ENCODE data around the gene CDH26. TPM values are rescaled to one million over a fixed set of nuclear protein-coding genes. Genes with fewer than 3 reads are reported as not detected.

The CDH26 gene
- polyA plus RNA-seq, 3 donors: 1.3 to 3.0 (median 2.0) TPM

DNA sequence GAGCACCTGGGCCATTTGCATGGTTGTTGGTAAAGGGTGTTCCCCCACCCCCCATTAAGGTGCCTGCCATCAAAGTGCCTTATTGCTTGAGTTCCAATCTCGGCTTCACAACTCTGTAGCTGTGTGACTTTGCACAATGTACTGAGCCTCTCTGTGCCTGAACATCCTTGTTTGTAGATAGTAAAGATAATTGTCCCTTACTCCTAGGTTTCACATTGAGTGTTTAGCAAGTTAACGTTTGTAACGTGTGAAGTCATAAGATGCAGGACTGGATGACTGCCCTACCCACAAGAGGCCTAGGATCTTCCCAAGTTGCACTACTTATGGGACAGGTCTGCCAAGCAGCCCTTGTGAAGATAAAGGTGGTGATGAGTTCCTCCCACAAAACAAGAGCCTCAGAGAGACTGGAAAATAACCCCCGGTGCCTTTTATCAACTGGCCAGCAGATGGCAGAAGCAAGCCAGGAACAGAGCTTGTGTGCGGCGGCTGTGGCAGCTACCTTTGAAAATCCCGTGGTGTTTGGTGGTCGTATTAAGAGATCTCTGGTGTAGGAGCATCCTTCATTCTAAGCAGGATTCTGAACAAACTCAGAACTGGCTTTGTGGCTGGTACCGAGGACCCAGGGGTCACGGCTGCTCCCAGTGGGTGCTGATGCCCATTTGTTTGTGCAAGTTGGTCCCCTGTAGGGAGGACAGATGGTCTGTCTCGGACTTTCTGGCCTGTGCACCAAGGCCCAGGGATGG is 99.1 kb downstream of the CDH26 start:
- H3K27me3 ChIP-seq (ENCODE audit: control insufficient read depth in 2 of 2, insufficient read depth in 2 of 2, low read length in 2 of 2): no peaks in the 10 kb centered on the region
- no peaks in the 10 kb centered on the region for H4K20me1 ChIP-seq (ENCODE audit: insufficient read depth, low read length)
- no peaks in the 10 kb centered on the region for H3K36me3 ChIP-seq (replicated peaks in 1 of 2; ENCODE audit: control insufficient read depth in 1 of 2, insufficient read depth in 2 of 2, low read length in 2 of 2)
- TF ChIP-seq CTCF (IDR thresholded peaks at IDR 0.05): peak; percentile 89
- H3K4me2 ChIP-seq (replicated peaks; ENCODE audit: extremely low read depth, low read length, poor library complexity, severe bottlenecking): peak overlapping the region; percentile 64
- peak overlapping the region; percentile 80 for H2AFZ ChIP-seq (ENCODE audit: insufficient read depth, low read depth, low read length, poor library complexity, severe bottlenecking)
- H3K4me3 Mint-ChIP-seq: peak overlapping the region; percentile 68 to 87
- 0% methylated on average over 8 of the region's 11 CpGs for WGBS (ENCODE audit: insufficient coverage)
- peak overlapping the region; percentile 96 to 100 (median 99) for H3K27ac Mint-ChIP-seq
- H3K4me1 ChIP-seq (ENCODE audit: control insufficient read depth in 1 of 2, insufficient read depth in 2 of 2, low read length in 2 of 2): peaks cover 83 to 87% of the 10 kb centered on the region in 2 donors
- peak; percentile 64 to 81 (median 73) for DNase-seq
- peak overlapping the region; percentile 93 to 97 for H3K27ac ChIP-seq (ENCODE audit: low read depth in 1 of 2, low read length in 2 of 2)
- H3K4me1 Mint-ChIP-seq: peaks cover 84% of the 10 kb centered on the region
- peak overlapping the region in 2 of 3 experiments; percentile 5 to 65 for H3K4me3 ChIP-seq (replicated peaks in 1 of 3; ENCODE audit: low read depth in 2 of 3, low read length in 3 of 3)
- H3K9me3 Mint-ChIP-seq: no peaks in the 10 kb centered on the region
- H3K79me2 ChIP-seq (ENCODE audit: insufficient read depth, low read length): peaks cover 35% of the 10 kb centered on the region
- intact Hi-C loops (cut with micrococcal nuclease): loop anchor here (5.0 to 10.0 kb wide), 9 partner anchors 40 to 208 kb away; partner anchors contain the start of genes FAM217B (in 1 of the 2) and PPP1R3D (in 1 of the 2)
- H3K9ac ChIP-seq (ENCODE audit: insufficient read depth, low read length, poor library complexity, severe bottlenecking): peak overlapping the region; percentile 86
- no peaks in the 10 kb centered on the region for H3K9me3 ChIP-seq (replicated peaks in 1 of 2; ENCODE audit: control insufficient read depth in 1 of 2, insufficient read depth in 1 of 2, low read length in 2 of 2)
- H3K36me3 Mint-ChIP-seq: peaks cover 0 to 5% of the 10 kb centered on the region in 2 donors
- no peaks in the 10 kb centered on the region for H3K27me3 Mint-ChIP-seq (ENCODE audit: low read depth in 3 of 3)

- WGBS (ENCODE audit: insufficient coverage): 4% methylated on average over 19 of the region's 20 CpGs
- peak overlapping the region; percentile 96 to 100 (median 99) for H3K27ac Mint-ChIP-seq
- Histone ChIP-seq H2AFZ (ENCODE audit: insufficient read depth, low read depth, low read length, poor library complexity, severe bottlenecking) (peak overlapping the region; percentile 80), H3K4me3 (replicated peaks in 1 of 3; ENCODE audit: low read depth in 2 of 3, low read length in 3 of 3) (peak overlapping the region in 2 of 3 experiments; percentile 26 to 65), H3K4me2 (replicated peaks; ENCODE audit: extremely low read depth, low read length, poor library complexity, severe bottlenecking) (peak overlapping the region; percentile 64), H3K9ac (ENCODE audit: insufficient read depth, low read length, poor library complexity, severe bottlenecking) (peak overlapping the region; percentile 86), H3K27me3 (ENCODE audit: control insufficient read depth in 2 of 2, insufficient read depth in 2 of 2, low read length in 2 of 2) (no peaks in the 10 kb centered on the region), H4K20me1 (ENCODE audit: insufficient read depth, low read length) (no peaks in the 10 kb centered on the region), H3K4me1 (ENCODE audit: control insufficient read depth in 1 of 2, insufficient read depth in 2 of 2, low read length in 2 of 2) (peaks cover 75 to 78% of the 10 kb centered on the region in 2 donors), H3K79me2 (ENCODE audit: insufficient read depth, low read length) (peaks cover 44% of the 10 kb centered on the region), H3K9me3 (replicated peaks in 1 of 2; ENCODE audit: control insufficient read depth in 1 of 2, insufficient read depth in 1 of 2, low read length in 2 of 2) (no peaks in the 10 kb centered on the region), H3K27ac (ENCODE audit: low read depth in 1 of 2, low read length in 2 of 2) (peak overlapping the region; percentile 90 to 97), H3K36me3 (replicated peaks in 1 of 2; ENCODE audit: control insufficient read depth in 1 of 2, insufficient read depth in 2 of 2, low read length in 2 of 2) (no peaks in the 10 kb centered on the region)
- peak overlapping the region; percentile 68 to 85 for H3K4me3 Mint-ChIP-seq
- no peaks in the 10 kb centered on the region for H3K9me3 Mint-ChIP-seq
- intact Hi-C loops (cut with micrococcal nuclease): loop anchor here (2.0 to 10.0 kb wide), 10 partner anchors 39 to 207 kb away; partner anchors contain the start of genes FAM217B (in 1 of the 2) and PPP1R3D (in 1 of the 2)
- TF ChIP-seq CTCF (IDR thresholded peaks at IDR 0.05): peak; percentile 9
- peak; percentile 87 to 89 (median 89) for DNase-seq
- H3K27me3 Mint-ChIP-seq (ENCODE audit: low read depth in 3 of 3): no peaks in the 10 kb centered on the region
- H3K36me3 Mint-ChIP-seq: peaks cover 2 to 5% of the 10 kb centered on the region in 2 donors
- peaks cover 76% of the 10 kb centered on the region for H3K4me1 Mint-ChIP-seq
Observed at GRCh38 chr20:60057866-60058807, 99.9 kb downstream of the CDH26 start.
